Activated naive CD8-positive, alpha-beta T cell treated with anti-CD3 and anti-CD28 coated beads, Interleukin-2, amount 10 ng/mL, durations not matched to agents 7 days and 5 days (primary cell): ENCODE results near the gene UBTD1. TPM values are rescaled to one million over a fixed set of nuclear protein-coding genes. Genes with fewer than 3 reads are reported as not detected.
"Not testable (repeated sequence)": the region's sequence is repeated elsewhere in the genome, so short reads cannot be mapped to it uniquely, and the experiment has no call there.

ENCODE experiments used
- ATAC-seq: fragments of 150-1000 bp; cut with Tn5 transposase; one replicate; pipeline ENCODE4 v1.10.0; 2021; ENCODE audit warnings: low read depth, moderate library complexity
- POLR2A ChIA-PET: fragments of 350-600 bp; sonication (Branson Sonifier 250); formaldehyde crosslinking; loops from one replicate; lab custom pipeline; 2021; ENCODE audit warnings: antibody characterized with exemption; lab: Charles Lee
- DNase-seq: peaks from one replicate; pipeline ENCODE4 v3.0.0; 2021
- H3K27ac Mint-ChIP-seq: one replicate; pipeline ENCODE4 v1.8.0; 2022; ENCODE audit warnings: mild to moderate bottlenecking, mixed read lengths
- H3K27me3 Mint-ChIP-seq: one replicate; pipeline ENCODE4 v1.8.0; 2022; ENCODE audit warnings: mild to moderate bottlenecking, moderate library complexity, mixed read lengths
- H3K36me3 Mint-ChIP-seq: one replicate; pipeline ENCODE4 v1.8.0; 2021; ENCODE audit warnings: mild to moderate bottlenecking, mixed read lengths
- H3K4me1 Mint-ChIP-seq: one replicate; pipeline ENCODE4 v1.8.0; 2021; ENCODE audit warnings: mixed read lengths
- H3K4me3 Mint-ChIP-seq: one replicate; pipeline ENCODE4 v1.8.0; 2022; ENCODE audit warnings: mild to moderate bottlenecking, moderate library complexity, mixed read lengths
- H3K9me3 Mint-ChIP-seq: one replicate; pipeline ENCODE4 v1.8.0; 2021; ENCODE audit warnings: mixed read lengths
- total RNA-seq, 2 experiments: library from RNA; stranded (reverse); gene quantifications; one replicate each; pipeline ENCODE4 v1.2.3, GENCODE V29; 2021

UBTD1 gene
- total RNA-seq, 2 experiments from 2014 or later, result 1.1 to 1.4 TPM

- Mint-ChIP-seq H3K36me3 (no peaks in the 10 kb centered on the region), H3K4me3 (no peak overlapping the region), H3K4me1 (no peaks in the 10 kb centered on the region), H3K27ac (no peak overlapping the region), H3K9me3 (no peaks in the 10 kb centered on the region), H3K27me3 (peaks cover 5% of the 10 kb centered on the region)
- ATAC-seq, result no peak
- DNase-seq, result no peak
- POLR2A ChIA-PET, result no interaction called here
These were observed 24.2 kb downstream of the UBTD1 start for GRCh38 chr10:97522937-97523336.

DNA sequence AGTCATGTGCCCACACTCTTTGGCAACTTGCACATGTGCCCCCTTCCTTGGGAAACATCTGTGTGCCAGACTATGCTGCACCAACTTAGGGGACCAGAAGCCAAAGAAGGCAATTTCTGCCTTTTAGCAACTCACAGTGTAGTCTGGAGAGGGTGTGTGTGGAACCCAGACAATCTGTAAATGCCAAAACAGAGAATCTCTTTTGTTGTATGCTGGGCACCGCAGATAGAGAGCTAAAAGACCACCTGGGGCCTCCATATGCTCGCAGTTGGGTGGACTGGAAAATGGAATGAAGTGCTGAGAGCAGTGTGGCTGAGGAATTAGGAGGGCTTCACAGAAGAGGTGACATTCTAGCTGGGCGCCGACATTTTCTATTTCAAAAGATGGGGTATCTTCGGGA lies 26.4 kb downstream of the UBTD1 start:
- DNase-seq (no peak), ATAC-seq (no peak)
- H3K4me3 Mint-ChIP-seq, result no peak overlapping the region
- no peaks in the 10 kb centered on the region for H3K36me3 Mint-ChIP-seq
- peaks cover 5% of the 10 kb centered on the region for H3K27me3 Mint-ChIP-seq
- H3K27ac Mint-ChIP-seq, result no peak overlapping the region
- POLR2A ChIA-PET, result no interaction called here
- no peaks in the 10 kb centered on the region for H3K9me3 Mint-ChIP-seq
- no peaks in the 10 kb centered on the region for H3K4me1 Mint-ChIP-seq

- POLR2A ChIA-PET, result no interaction called here
- peaks cover under 1% of the 10 kb centered on the region for H3K27me3 Mint-ChIP-seq
- H3K9me3 Mint-ChIP-seq, result no peaks in the 10 kb centered on the region
- ATAC-seq (no peak), DNase-seq (no peak)
- H3K27ac Mint-ChIP-seq, result no peak overlapping the region
- no peaks in the 10 kb centered on the region for H3K4me1 Mint-ChIP-seq
- H3K4me3 Mint-ChIP-seq, result no peak overlapping the region
- H3K36me3 Mint-ChIP-seq, result no peaks in the 10 kb centered on the region
These were observed 27.0 kb downstream of the UBTD1 start for GRCh38 chr10:97525683-97526110.

- H3K4me3 Mint-ChIP-seq, DNase-seq, ATAC-seq, H3K4me1 Mint-ChIP-seq, H3K27ac Mint-ChIP-seq, H3K9me3 Mint-ChIP-seq, POLR2A ChIA-PET, H3K36me3 Mint-ChIP-seq, H3K27me3 Mint-ChIP-seq: not testable (repeated sequence)
These were observed 30.2 kb downstream of the UBTD1 start for GRCh38 chr10:97528876-97529275.

- Mint-ChIP-seq H3K4me3 (no peak overlapping the region), H3K9me3 (no peaks in the 10 kb centered on the region), H3K4me1 (no peaks in the 10 kb centered on the region), H3K27ac (no peak overlapping the region), H3K36me3 (no peaks in the 10 kb centered on the region), H3K27me3 (no peaks in the 10 kb centered on the region)
- no peak for DNase-seq
- no peak for ATAC-seq
- POLR2A ChIA-PET, result no interaction called here
These were observed 31.2 kb downstream of the UBTD1 start for GRCh38 chr10:97529685-97530465.

DNA sequence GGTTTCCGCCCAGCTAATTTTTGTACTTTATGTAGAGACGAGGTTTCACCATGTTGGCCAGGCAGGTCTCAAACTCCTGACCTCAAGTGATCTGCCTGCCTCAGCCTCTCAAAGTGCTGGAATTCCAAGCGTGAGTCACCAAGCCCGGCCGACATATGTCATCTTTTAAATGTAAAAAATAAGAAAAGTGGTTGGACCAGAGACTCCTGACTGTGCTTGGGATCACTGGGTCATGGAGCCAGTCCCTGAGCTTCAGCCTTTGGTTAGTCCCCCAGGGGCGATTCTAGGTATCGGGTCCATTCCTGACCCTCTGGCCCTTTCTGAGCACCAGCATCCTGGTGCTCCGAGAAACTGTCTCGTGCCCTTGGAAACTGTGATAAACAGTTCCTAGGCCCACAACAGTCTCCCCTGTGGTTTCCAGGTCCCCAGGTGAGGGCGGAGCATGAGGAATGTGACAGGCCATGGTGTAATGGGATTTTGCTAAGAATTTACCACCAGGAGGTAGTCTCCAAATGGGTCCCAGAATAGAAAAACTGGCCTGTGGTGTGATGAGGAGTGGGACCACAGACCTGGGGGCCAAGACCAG lies 32.8 kb downstream of the UBTD1 start:
- no peaks in the 10 kb centered on the region for H3K27me3 Mint-ChIP-seq
- H3K4me3 Mint-ChIP-seq, result no peak overlapping the region
- POLR2A ChIA-PET, result no interaction called here

DNA sequence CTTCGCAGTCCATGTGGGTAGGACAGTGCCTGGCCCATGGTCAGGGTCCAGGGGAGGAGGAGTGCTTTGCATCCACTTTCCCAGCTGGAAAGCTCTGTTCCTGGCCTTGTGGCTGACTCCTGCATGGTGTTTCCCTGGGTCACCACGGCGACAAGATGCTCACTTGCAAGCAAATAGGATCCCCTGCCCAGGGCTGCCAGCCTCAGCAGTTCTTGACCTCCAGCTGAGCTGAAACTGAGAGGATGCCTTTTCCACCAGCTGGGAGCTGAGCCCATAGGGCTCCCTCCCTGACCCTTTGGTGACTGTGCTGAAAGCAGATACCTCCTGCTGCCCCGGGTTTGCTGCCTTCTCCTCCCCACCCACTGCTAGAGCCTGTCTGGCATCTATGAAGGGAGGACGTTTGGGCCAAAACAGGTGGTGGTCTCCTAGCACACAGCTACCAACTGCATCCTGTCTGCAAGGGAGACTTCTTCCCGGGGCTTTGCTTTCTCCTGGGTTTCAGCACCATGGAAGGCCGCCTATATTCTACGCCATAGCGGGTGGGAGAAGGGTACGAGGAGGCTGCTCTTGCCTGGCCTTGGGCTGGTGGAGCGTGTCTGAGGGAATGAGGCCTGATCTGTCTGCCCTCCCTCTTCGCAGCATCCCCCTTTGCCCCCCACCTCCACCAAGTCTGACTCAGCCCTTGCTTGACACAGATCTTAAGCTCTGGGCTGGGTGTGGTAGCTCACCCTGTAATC lies 34.4 kb downstream of the UBTD1 start:
- Mint-ChIP-seq H3K27me3 (peaks cover 2% of the 10 kb centered on the region), H3K27ac (no peak overlapping the region)
- DNase-seq, result no peak

More for the DNA sequence above, 32.8 kb downstream of the UBTD1 start:
- Mint-ChIP-seq H3K27ac (no peak overlapping the region), H3K9me3 (no peaks in the 10 kb centered on the region), H3K4me1 (no peaks in the 10 kb centered on the region), H3K36me3 (no peaks in the 10 kb centered on the region)
- ATAC-seq (no peak), DNase-seq (no peak)

GRCh38 chr10:97533888-97534287 lies 35.2 kb downstream of the UBTD1 start:
- DNase-seq (no peak), ATAC-seq (no peak)
- Mint-ChIP-seq H3K4me3 (no peak overlapping the region), H3K9me3 (no peaks in the 10 kb centered on the region), H3K27ac (no peak overlapping the region), H3K4me1 (no peaks in the 10 kb centered on the region), H3K36me3 (no peaks in the 10 kb centered on the region), H3K27me3 (peaks cover 2% of the 10 kb centered on the region)
- POLR2A ChIA-PET, result no interaction called here

More for the DNA sequence above, 34.4 kb downstream of the UBTD1 start:
- no peaks in the 10 kb centered on the region for H3K36me3 Mint-ChIP-seq
- ATAC-seq, result no peak
- POLR2A ChIA-PET, result no interaction called here
- no peaks in the 10 kb centered on the region for H3K9me3 Mint-ChIP-seq
- H3K4me3 Mint-ChIP-seq, result no peak overlapping the region
- H3K4me1 Mint-ChIP-seq, result no peaks in the 10 kb centered on the region

GRCh38 chr10:97534746-97535367 lies 36.1 kb downstream of the UBTD1 start:
- Mint-ChIP-seq H3K27ac (no peak overlapping the region), H3K36me3 (no peaks in the 10 kb centered on the region), H3K27me3 (peaks cover 2% of the 10 kb centered on the region), H3K9me3 (no peaks in the 10 kb centered on the region), H3K4me3 (no peak overlapping the region), H3K4me1 (no peaks in the 10 kb centered on the region)
- DNase-seq (peak; percentile 48), ATAC-seq (peak; percentile 61)
- POLR2A ChIA-PET, result no interaction called here

DNA sequence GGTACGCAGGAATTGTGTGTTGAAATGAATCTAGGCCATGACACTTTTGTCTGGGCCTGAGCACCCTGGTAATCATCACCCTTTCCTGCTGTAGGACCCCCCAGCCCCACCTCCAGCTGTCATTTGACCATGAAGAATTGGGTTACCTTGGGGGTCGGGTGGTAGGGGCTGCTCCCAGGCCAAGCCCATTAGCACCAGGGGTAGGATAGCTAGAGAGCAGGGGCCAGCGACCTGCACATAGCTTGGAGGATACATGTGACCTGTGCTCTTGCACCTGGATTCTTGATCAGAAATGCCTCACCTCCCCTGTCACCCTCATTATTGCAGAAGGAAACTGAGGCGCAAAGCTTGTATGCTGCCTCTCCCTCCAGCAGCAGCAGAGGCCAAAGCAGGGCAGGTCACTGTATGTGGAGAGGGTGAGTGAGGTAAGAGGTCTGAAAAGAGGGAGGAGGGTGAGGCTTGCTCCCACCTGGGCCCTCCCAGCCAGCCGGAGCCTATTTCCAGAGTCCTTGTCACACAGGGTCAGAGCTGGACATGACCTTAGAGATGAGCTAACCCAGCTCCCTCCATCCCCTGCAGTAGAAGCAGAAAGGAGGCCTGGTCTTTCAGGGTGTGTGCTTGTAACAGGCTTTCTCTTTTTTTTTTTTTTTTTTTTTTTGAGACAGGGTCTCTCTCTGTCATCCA lies 38.6 kb downstream of the UBTD1 start:
- no peak overlapping the region for H3K4me3 Mint-ChIP-seq
- no peaks in the 10 kb centered on the region for H3K9me3 Mint-ChIP-seq
- peaks cover 2% of the 10 kb centered on the region for H3K27me3 Mint-ChIP-seq
- H3K36me3 Mint-ChIP-seq, result no peaks in the 10 kb centered on the region
- DNase-seq (no peak), ATAC-seq (no peak)
- H3K4me1 Mint-ChIP-seq, result no peaks in the 10 kb centered on the region
- H3K27ac Mint-ChIP-seq, result no peak overlapping the region
- POLR2A ChIA-PET, result interaction anchor here (0.5 kb wide), 1 partner anchor 184 kb away, joined by 3 read pairs; no protein-coding TSS in a partner anchor

DNA sequence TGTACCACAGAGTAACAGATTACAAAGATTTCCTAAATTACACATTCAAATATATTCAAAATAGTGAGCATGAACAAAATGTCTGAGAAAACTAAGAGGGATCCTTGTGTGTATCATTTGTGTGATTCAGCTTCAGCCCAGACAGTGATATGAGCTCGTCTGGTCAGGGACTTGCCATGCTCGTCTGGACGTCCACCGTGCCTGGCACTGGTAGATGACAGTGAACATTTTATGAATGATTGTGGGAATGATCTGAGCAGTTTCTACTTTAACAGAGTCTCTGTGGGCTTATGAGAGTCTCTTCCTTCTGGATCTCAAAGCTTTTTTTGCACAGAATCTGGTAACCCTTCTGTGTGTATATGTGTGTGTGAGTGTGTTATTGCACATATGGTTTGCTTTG lies 39.7 kb downstream of the UBTD1 start:
- no peaks in the 10 kb centered on the region for H3K36me3 Mint-ChIP-seq
- H3K9me3 Mint-ChIP-seq, result no peaks in the 10 kb centered on the region
- H3K27ac Mint-ChIP-seq, result no peak overlapping the region
- POLR2A ChIA-PET, result no interaction called here
- H3K27me3 Mint-ChIP-seq, result peaks cover 2% of the 10 kb centered on the region
- H3K4me3 Mint-ChIP-seq, result no peak overlapping the region
- no peak for ATAC-seq
- peaks cover 6% of the 10 kb centered on the region for H3K4me1 Mint-ChIP-seq
- DNase-seq, result no peak

GRCh38 chr10:97538839-97539238 lies 40.1 kb downstream of the UBTD1 start:
- no peak overlapping the region for H3K4me3 Mint-ChIP-seq

More at GRCh38 chr10:97538839-97539238, 40.1 kb downstream of the UBTD1 start:
- peaks cover 10% of the 10 kb centered on the region for H3K4me1 Mint-ChIP-seq
- H3K9me3 Mint-ChIP-seq, result no peaks in the 10 kb centered on the region
- no peak for ATAC-seq
- POLR2A ChIA-PET, result no interaction called here
- no peak for DNase-seq
- H3K36me3 Mint-ChIP-seq, result no peaks in the 10 kb centered on the region
- peaks cover 2% of the 10 kb centered on the region for H3K27me3 Mint-ChIP-seq
- H3K27ac Mint-ChIP-seq, result no peak overlapping the region
